ENCODE data around the gene LUZP2. TPM values are rescaled to one million over a fixed set of nuclear protein-coding genes. Genes with fewer than 3 reads are reported as not detected.

LUZP2 gene
- total and polyA plus RNA-seq, 2 of the 8 experiments (the other 6 are each of a cell fraction or from before 2014, with no cell fraction given): 0.79 to 1.5 TPM

GRCh38 chr11:24521601-24522000, 24.7 kb downstream of the LUZP2 start (continued):
- TF ChIP-seq POU5F1 (IDR thresholded peaks at IDR 0.05; ENCODE audit: low read depth, low read length) (no peak), GTF2F1 (IDR thresholded peaks at IDR 0.05; ENCODE audit: borderline replicate concordance, low read depth, low read length) (no peak), HDAC6 (IDR thresholded peaks at IDR 0.05; ENCODE audit: low read depth, low read length) (no peak), EZH2 (IDR thresholded peaks at IDR 0.05; ENCODE audit: low read depth, low read length, severe bottlenecking) (no peak), SUZ12 (IDR thresholded peaks at IDR 0.05; ENCODE audit: low read length) (no peak), SAP30 (IDR thresholded peaks at IDR 0.05; ENCODE audit: insufficient read depth, insufficient replicate concordance, low read length) (no peak), CTBP2 (IDR thresholded peaks at IDR 0.05; ENCODE audit: borderline replicate concordance, insufficient read depth, insufficient read length, low read length) (no peak)
- TF ChIP-seq, protein P1, sequence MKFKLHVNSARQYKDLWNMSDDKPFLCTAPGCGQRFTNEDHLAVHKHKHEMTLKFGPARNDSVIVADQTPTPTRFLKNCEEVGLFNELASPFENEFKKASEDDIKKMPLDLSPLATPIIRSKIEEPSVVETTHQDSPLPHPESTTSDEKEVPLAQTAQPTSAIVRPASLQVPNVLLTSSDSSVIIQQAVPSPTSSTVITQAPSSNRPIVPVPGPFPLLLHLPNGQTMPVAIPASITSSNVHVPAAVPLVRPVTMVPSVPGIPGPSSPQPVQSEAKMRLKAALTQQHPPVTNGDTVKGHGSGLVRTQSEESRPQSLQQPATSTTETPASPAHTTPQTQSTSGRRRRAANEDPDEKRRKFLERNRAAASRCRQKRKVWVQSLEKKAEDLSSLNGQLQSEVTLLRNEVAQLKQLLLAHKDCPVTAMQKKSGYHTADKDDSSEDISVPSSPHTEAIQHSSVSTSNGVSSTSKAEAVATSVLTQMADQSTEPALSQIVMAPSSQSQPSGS (IDR thresholded peaks at IDR 0.05; ENCODE audit: low read length): no peak

Measured in H1 (cell line).